NCI-H2107 treated with DMSO at 0.1 percent for 48 hours (cell line): ENCODE data around the gene GNRHR.
A peak's percentile ranks its signal among the peaks of the same experiment; 100 is the strongest.
"Not testable (repeated sequence)": the region's sequence is repeated elsewhere in the genome, so short reads cannot be mapped to it uniquely, and the experiment has no call there.

Source experiments
- DNase-seq: peaks from one replicate; lab custom pipeline; 2025; ENCODE audit not compliant: unreplicated experiment; lab: John Stamatoyannopoulos, UW

Gene GNRHR, protein sequence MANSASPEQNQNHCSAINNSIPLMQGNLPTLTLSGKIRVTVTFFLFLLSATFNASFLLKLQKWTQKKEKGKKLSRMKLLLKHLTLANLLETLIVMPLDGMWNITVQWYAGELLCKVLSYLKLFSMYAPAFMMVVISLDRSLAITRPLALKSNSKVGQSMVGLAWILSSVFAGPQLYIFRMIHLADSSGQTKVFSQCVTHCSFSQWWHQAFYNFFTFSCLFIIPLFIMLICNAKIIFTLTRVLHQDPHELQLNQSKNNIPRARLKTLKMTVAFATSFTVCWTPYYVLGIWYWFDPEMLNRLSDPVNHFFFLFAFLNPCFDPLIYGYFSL

DNA sequence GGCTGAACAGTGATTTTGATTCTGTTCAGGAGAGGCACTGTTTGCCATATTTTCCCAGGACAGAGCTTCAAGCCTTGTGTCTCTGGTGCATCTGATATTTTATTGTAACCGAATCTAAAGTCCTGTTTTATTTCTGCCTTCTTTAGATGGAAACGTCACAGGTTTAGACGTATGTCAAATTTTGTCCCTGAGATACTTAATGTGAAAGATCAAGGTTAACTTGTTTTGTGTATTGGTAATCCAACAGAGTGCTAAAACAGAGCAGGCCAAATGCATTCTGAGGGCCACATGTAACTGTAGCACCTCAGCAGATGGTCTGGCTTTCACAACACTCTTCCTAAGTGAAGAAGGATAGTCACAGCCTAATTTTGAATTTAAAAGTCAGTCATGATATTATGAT, at the start of gene GNRHR:
GNRHR (minus strand) TSS at position 101 of the 400 bp plus-strand sequence; CDS start at position 48, 53 bp downstream.
- no peak for DNase-seq

DNA sequence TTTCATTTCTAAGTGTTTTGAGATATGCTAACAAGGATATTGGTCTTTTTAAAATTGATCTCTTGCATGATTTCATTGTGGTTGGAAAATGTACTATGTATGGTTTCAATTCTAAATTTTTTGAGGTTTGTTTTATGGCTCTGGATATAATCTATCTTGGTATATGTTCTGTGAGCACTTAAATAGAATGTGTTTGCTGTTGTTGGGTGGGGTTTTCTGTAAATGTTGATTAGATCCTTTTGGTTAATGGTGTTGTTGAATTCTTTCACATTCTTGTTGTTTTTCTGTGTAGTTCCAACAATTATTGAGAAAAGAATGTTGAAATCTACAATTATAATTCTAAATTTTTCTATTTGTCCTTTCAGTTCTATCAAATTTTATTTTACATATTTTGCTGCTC, 42.6 kb upstream of the GNRHR start:
- no peak for DNase-seq

DNA sequence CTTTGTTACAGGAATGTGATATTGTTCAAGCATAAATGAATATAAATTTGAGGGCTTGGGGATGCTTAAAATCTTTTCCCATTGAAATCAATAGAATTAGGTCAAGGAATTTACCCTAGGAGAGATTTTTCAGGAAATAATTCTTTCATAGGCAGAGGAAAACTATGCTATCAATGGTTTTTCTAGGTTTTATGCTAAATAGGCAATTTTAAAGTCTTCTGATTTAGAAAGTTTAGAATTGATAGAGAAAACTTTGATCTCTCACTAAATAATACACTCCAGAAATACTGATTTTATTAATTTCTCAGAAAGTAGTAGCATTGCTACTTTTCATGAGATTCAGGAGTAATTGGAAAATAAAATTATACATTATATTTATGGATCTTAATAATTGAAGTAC, 36.5 kb upstream of the GNRHR start:
- no peak for DNase-seq

DNA sequence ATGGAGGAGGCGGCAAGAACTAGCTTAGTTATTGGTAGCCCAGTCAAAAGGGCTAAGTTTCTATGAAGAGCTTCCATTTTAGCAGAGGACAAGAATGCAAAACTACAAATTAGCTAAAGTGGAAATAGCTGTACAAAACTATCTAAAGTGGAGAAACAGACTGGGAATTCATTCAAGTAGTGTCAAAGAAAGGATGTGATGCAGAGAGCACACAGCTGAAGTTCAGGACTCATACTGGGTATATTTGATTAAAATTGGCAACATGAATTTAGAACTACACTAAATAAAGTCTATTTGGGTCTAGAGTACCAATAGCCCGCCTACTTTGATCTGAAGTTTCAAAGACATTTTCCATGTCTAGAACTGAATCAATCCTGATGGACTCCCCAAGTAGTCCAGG, 33.1 kb upstream of the GNRHR start:
- no peak for DNase-seq

DNA sequence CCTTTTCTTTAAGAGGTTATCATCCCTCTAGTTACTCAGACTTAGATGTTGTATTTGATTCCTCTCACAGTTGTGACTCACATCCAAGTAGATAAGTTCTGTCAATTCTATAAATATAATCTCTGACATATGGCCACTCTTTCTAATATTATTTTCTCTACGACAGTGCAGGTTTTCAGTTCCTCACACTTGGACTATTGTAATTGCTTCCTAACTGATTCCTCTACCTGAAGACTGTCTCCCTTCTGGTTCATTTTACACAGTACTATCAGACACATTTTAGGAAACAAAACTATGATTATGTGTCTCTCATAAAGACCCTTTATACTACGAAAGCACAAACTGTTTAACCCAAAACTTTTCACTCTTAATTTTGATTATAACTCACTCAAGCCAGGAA, 31.3 kb upstream of the GNRHR start:
- DNase-seq = no peak

DNA sequence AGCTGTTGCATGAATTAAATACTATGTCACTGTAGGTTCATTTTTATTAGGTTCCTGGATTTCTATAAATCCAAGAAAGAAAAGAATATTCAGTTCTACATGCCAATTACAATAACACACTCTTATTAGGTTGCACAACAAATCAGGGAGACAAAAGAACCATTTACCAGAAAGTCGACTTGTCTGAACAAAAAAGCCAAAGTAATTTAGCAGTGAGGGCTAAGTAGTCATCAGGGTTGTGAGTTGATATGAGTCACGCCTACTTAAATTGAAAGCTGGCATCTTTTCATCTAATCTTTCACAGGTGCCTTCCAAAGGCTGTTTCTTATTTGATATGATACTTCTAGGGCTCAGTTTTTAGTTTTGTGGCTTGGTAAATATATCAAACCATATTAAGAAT, 25.4 kb upstream of the GNRHR start:
- peak; percentile 45 for DNase-seq

DNA sequence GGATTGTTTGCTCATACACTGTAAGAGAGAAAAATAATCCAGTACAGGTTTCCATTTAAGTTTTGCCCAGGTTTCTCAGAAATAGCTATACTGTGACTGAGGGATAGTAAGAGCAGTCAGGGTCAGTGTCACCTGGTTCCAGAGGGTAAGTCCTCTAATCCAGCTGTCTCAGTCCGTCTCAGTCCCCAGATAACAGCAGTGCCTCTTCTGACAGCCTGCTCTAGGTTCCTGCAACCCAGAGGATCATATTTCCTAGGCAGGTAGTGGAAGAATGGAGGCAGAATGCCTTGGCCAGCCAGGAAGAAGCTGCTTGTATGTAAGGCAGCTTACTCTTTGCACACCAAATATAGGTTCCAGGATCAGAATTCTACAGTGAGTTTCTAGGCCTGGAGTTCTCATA, 22.6 kb upstream of the GNRHR start:
- DNase-seq = no peak

DNA sequence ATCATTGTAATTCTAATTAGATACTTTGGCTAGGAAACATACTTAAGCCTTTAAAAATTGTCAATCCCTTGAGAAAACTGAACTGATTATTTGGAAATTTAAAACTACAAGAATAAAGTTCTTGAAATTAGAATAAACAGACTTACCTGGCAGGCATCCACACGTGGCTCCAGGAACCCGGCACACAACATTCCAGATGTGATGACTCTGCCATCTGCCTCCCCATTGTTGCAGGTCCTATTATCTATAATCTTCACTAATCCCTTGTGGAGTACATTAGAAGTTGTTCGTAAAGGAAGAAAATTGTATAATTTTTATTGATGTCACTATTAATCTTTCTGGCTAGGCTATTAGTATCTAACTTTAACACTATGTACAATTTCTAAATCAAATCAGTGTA, 16.2 kb upstream of the GNRHR start:
- DNase-seq = no peak

DNA sequence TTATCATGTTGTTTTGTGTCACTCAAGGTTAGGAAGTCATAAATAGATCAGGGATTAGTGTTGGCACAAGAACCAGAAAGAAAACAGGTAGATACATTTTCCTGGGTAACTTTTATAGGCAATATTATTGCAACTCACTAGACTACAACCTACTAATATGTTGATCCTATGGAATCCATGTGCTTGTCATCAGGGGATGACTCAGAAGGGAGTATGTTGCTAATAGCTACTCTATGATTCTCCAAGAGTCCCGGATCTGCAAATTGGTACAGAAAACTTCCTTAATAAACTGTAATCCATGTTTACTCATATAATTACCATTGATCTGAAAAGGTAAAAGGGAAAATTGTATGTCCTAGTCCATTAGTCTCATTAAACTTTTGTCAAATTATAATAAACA, 11.7 kb upstream of the GNRHR start:
- no peak for DNase-seq

DNA sequence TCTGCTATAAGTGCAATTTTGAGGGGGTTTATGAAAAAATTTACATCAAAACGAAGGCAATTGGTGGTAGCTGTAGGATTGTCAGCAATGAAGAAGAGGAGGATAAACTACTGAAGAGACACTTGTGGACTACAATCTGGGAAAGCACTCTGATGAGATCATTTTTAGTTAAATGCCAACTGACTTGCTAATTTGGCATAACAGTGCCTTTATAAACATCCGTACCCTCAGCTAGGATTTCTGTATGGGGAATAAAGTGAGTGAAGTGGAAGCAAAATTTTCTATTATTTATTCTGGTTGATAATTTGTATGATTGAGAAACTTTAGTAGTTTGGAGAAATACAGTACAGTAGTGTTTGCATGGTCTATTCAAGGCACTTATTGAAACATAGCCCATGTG, 11.2 kb upstream of the GNRHR start:
- no peak for DNase-seq

DNA sequence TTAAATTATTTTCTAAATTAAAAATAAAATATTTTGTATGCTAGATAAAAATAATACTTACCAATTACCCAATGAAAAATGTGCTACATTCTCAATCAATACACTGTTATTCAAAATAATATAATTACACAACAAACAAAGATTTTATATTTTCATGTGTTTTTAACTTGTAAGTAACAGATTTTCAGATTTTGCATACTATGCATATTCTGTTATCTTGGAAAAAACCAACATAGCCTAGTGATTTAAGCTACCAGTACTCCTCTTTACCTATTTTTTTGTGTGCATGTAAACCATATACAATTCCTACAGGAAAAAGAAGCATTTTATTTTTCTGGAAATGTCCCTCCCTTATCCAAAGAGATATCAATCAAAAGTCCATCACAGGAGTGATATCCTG, 10.0 kb upstream of the GNRHR start:
- DNase-seq = no peak

DNA sequence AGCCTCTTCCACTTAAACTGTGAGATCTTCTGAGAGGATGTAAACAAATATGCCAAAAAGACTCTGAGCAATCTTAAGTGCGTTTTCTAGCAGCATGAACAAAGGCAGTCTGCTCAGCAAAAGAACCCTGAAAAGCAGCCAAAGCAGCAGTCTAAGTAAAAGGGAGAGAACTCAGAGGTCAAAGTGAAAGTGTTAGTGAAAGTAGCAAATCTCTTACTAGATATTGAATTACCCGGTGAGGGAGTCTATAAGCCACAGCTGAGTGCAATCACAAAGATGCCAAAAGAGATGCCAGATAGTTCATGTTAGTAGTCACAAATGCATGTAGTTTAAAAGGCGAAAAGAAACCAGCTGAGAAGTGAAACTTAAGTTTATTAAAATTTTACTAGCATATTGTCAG, 7.9 kb upstream of the GNRHR start:
- peak; percentile 43 for DNase-seq

DNA sequence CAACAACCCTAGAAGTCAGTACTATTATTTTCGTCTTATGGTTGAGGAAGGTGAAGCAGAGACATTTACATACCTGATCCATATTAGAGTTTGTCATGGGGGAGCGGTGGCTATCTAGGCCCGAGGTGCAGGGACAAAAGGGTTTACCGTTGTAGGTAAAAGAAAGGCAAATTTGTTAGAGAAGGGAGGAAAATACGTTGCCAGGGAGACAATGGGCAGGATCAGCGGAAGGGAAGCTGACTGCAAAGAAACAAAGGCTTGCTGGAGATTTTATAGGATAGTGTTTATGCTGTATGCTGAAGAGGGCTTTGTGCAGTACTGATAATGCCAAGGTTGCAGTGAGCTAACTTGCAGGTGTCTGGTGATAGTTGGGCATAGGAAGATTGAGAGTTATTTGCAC, 2.8 kb upstream of the GNRHR start:
- DNase-seq = not testable (repeated sequence)

DNA sequence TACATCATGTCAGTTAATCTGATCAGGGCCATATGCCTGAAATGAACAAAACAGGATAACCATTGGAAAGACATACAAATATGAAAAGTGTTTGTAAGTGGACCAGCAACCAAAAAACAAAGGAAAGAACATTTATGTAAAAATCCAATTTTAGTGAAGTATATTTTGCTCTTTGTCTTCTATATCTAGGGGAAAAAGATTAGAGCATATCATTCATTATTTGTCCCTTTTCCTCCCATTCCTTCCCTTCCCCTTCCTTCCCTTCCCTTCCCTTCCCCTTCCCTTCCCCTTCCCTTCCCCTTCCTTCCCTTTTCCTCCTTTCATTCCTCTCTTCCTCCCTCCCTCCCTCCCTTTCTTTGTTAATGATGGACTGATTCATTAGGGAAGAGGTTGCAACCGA, 1.8 kb upstream of the GNRHR start:
- DNase-seq = no peak

DNA sequence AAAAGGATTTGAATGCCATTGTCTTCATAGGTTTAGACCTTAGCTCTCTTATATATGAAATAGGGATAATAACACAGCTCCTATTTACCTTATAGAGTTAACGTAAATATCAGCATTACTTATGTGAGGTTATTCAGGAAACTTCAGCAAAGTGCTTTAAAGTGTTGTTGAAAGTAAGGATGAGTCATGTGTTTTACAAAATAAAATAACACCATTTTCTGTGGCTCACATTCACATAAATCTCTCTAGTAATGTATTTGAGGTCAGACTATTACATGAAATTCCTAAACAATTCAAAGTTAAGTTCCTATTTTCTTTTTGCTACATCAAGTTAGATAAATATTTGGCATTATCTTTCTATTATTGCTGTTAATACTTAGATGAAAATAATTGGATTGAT, 2.9 kb downstream of the GNRHR start:
- no peak for DNase-seq

DNA sequence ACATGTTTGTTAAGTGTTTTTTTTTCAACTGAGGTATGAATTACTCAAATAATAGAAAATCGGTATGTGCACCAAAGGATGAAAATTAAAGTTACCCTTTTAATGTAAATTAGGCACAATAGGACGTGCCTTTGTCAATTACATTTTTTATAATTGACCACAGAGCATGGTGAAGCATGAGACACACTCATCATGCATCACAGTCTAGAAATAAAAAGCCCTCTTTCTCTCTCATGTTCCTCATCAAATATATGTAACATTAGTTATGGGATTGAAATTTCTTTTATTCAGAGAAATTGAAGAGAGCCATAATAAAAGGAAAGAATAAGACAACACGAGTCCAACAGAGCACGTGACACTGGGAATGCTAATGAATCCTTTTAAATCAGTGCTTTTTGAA, 3.5 kb downstream of the GNRHR start:
- no peak for DNase-seq

DNA sequence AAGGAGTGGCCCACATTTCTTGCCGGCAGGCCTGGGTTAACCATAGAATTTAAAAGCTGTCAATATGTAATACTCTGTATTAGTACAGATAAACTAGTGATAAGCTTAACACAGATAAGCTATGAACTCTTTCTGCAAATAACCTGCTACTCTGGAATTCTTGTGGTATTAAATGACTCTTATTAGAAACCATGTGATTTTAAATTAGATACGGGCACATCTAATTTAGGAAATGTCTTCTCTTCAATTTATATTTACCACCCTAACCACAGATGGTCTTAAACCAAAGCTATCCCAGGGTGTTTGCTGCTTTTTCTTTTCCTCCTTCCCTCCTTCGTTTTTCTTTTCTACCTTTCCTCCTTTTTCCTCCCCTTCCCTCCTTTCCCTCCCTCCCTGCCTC, 4.9 kb downstream of the GNRHR start:
- DNase-seq = no peak

DNA sequence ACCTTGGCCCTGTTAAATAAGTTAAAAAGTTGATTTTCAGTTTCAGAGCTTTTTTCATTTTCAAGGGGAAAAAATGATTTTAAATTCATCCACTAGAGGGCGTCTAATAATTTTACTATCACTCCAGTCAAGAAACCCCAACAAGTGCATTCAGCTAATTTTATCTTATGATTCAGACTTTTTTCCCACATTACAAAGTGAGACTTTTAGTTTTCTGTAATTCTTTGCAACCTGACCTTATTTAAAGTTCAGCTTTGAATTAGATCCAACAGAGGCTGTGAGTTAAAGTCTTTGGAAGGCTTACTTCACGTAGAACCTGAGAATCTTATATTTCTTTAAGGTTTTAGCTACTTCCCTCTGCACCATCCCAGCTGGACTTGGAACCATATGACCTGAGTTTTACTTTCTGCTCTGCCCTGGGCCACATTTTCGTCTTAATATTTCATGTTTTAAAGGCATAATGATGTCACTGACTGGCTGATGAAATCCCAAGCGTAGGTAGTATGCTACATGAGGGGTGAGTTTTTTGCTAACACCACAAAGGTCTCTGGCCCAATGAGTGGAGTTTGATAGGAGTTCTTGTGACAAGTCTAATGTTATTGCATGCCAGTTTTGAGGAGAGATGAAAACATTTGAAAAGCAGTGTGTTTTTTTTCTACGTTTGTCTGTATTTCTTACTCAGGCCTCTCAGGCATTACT, 7.2 kb downstream of the GNRHR start:
- peak; percentile 33 for DNase-seq

DNA sequence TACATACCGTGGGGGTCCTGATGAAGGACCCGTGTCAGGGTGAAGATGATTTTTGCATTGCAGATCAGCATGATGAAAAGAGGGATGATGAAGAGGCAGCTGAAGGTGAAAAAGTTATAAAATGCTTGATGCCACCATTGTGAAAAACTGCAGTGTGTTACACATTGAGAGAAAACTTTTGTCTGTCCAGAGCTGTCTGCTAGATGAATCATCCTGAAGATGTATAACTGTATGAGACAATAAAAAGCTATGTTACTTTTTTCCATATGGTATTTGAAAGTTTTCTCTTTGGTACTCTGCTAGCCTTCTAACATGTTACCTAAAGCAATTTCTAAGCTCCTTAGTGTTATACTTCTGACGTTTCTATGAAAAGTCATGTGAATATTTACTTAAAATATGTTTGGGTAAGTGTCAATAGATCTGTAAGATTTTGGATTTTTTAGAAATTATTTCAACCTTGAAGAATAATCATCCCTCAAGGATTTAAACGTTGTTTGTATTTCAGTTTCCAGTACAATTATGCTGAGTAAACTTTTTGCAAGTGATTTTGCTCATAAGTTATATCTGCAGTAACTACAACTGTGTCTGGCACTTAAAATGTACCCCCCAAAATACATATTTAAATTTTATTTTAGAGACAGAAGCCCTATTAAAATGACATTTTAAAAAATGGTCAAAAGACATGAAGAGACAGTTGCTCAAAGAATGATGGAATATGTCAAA, 9.5 kb downstream of the GNRHR start:
- no peak for DNase-seq

DNA sequence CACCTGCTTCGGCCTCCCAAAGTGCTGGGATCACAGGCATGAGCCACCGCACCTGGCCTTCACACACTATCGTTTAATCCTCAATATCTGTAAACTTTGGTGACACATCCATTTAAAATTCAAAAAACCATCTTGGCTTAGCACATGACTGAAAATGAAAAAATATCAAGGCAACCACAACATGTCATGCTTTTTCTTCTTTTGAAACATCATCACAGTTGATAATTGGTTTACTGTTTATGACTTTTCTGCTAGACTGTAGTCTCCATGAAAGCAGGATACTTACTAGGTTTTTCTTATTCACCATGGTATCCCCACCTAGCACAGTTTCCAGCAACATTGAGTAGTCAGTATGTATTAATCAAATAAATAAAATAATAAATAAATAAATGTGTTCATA, 11.0 kb downstream of the GNRHR start:
- no peak for DNase-seq

DNA sequence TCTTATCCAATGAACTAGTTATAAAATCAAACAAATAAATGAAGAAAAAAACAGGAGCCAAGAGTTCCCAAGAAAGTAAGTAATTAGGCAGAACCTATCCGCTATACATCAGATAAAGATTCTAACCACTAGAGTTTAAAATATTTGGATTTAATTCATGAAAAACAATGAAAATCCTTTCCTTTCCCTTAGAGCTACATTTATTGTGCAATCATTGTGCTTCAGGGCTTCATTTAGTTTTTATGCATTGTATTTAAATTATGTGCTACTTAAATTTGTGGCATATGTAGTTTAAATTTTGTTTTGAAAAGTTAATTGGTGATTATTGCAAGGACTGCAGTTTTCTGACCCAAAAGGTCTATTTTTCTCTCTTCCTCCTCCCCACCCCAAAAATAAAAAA, 17.9 kb downstream of the GNRHR start:
- no peak for DNase-seq

DNA sequence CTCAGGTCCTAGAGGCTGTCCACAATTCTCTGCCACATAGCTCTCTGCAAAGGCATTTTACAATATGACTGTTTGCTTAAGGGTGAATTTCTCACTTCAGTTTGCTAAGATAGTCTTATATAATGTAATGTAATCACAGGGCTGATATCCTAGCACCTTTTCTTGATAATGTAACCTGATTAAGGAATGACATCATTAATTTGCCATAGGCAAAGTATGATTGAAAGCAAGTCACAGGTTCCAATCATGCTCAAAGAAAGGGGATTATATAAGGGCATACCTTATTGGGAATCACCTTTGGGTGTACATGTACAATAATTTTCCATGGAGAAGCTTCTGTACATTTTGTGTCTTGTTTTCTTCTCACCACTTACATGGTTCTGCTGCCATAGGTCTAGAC, 18.9 kb downstream of the GNRHR start:
- no peak for DNase-seq
